ENCODE results near the gene C8G. TPM values are rescaled to one million over a fixed set of nuclear protein-coding genes. Genes with fewer than 3 reads are reported as not detected.

Gene C8G
- total and polyA plus RNA-seq, 2 of the 13 experiments (the other 11 are each of a cell fraction or from before 2014, with no cell fraction given) = 4.9 to 12.8 TPM

GRCh38 chr9:136949817-136950655 is 5.0 kb downstream of the C8G start (continued):
- TF ChIP-seq, protein P1, sequence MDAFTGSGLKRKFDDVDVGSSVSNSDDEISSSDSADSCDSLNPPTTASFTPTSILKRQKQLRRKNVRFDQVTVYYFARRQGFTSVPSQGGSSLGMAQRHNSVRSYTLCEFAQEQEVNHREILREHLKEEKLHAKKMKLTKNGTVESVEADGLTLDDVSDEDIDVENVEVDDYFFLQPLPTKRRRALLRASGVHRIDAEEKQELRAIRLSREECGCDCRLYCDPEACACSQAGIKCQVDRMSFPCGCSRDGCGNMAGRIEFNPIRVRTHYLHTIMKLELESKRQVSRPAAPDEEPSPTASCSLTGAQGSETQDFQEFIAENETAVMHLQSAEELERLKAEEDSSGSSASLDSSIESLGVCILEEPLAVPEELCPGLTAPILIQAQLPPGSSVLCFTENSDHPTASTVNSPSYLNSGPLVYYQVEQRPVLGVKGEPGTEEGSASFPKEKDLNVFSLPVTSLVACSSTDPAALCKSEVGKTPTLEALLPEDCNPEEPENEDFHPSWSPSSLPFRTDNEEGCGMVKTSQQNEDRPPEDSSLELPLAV (CRISPR knock-in tag; conservative IDR thresholded peaks at IDR 0.05; ENCODE audit: low read depth) = no peak
- no peak for TF ChIP-seq SMARCC2 (IDR thresholded peaks at IDR 0.05)
- no peak for TF ChIP-seq GLI4 (CRISPR knock-in tag; IDR thresholded peaks at IDR 0.05; ENCODE audit: borderline replicate concordance)
- TF ChIP-seq SRSF9 (IDR thresholded peaks at IDR 0.05; ENCODE audit: borderline replicate concordance, insufficient read depth, low read depth, low read length, poor library complexity, severe bottlenecking) = no peak
- TF ChIP-seq RNF2 (conservative IDR thresholded peaks at IDR 0.05; ENCODE audit: low read depth) = no peak
- TF ChIP-seq MAFG (CRISPR knock-in tag; IDR thresholded peaks at IDR 0.05) = no peak
- TF ChIP-seq PPARG (CRISPR knock-in tag; conservative IDR thresholded peaks at IDR 0.05) = 0 out of 2 replicates have a peak, but pooled peaks have one; percentile 7
- TF ChIP-seq KDM5A (IDR thresholded peaks at IDR 0.05; ENCODE audit: borderline replicate concordance, low read length) = no peak
- no peak for TF ChIP-seq TRIM24 (CRISPR knock-in tag; IDR thresholded peaks at IDR 0.05)
- no peak for TF ChIP-seq KDM6A (CRISPR knock-in tag; IDR thresholded peaks at IDR 0.05; ENCODE audit: low read depth)
- no peak for TF ChIP-seq ZFP36L1 (CRISPR knock-in tag; IDR thresholded peaks at IDR 0.05)
- 0 out of 2 replicates have a peak, but pooled peaks have one; percentile 61 for TF ChIP-seq ZNF749 (CRISPR knock-in tag; IDR thresholded peaks at IDR 0.05; ENCODE audit: borderline replicate concordance)
- no peak for TF ChIP-seq ZBTB40 (IDR thresholded peaks at IDR 0.05)
- TF ChIP-seq ZBTB40 (CRISPR knock-in tag; IDR thresholded peaks at IDR 0.05) = peak; percentile 46; the same call in 1 of the 2 replicates
- TF ChIP-seq ZNF230 (CRISPR knock-in tag; IDR thresholded peaks at IDR 0.05) = no peak
- peak; percentile 57 for TF ChIP-seq HNRNPK (IDR thresholded peaks at IDR 0.05; ENCODE audit: low read depth, low read length, poor library complexity, severe bottlenecking)
- TF ChIP-seq ZNF724P (CRISPR knock-in tag; IDR thresholded peaks at IDR 0.05; ENCODE audit: borderline replicate concordance) = no peak; the same call in 1 of the 2 replicates
- no peak; the same call in 1 of the 2 replicates for TF ChIP-seq ZNF605 (CRISPR knock-in tag; IDR thresholded peaks at IDR 0.05)
- no peak for TF ChIP-seq ZNF775 (CRISPR knock-in tag; IDR thresholded peaks at IDR 0.05; ENCODE audit: borderline replicate concordance)
